RPMI7951 (cell line): Measurements from ENCODE around the gene ESYT1. TPM values are rescaled to one million over a fixed set of nuclear protein-coding genes. Genes with fewer than 3 reads are reported as not detected.
"Not testable (repeated sequence)": the region's sequence is repeated elsewhere in the genome, so short reads cannot be mapped to it uniquely, and the experiment has no call there.

ENCODE experiments used
- DNase-seq: peaks from one replicate; pipeline ENCODE4 v3.0.0-alpha.2; 2012; ENCODE audit warnings: low read depth
- total RNA-seq: library from RNA; depleted of rRNA; stranded (reverse); fragments of >200 nt; shearing (Covaris generic); gene quantifications from 2 replicates; pipeline ENCODE4 v1.2.3, GENCODE V29; 2014

ESYT1 gene
- total RNA-seq, 1 experiment from 2014 or later = 193 TPM

GRCh38 chr12:56104109-56104814 is 23.8 kb upstream of the ESYT1 start, which contains the start of gene PA2G4:
Gene PA2G4 (plus strand): TSS chr12:56104559. CDS start chr12:56104738, 179 bp downstream.
- peak; percentile 98 for DNase-seq

- DNase-seq = peak; percentile 10
Measured at GRCh38 chr12:56104815-56105608, 23.1 kb upstream of the ESYT1 start.

GRCh38 chr12:56105609-56105902 is 22.5 kb upstream of the ESYT1 start:
- DNase-seq = no peak

- DNase-seq = no peak
Measured at GRCh38 chr12:56107242-56107641, 20.8 kb upstream of the ESYT1 start.

GRCh38 chr12:56110571-56110970 is 17.5 kb upstream of the ESYT1 start:
- DNase-seq = no peak

GRCh38 chr12:56114084-56114483 is 14.0 kb upstream of the ESYT1 start:
- DNase-seq = no peak

- DNase-seq = peak; percentile 44
Measured at GRCh38 chr12:56115329-56115728, 12.7 kb upstream of the ESYT1 start.

GRCh38 chr12:56116267-56117081 is 11.6 kb upstream of the ESYT1 start, which contains the start of gene RPL41:
Gene RPL41 (plus strand): TSS chr12:56116633.
- peak; percentile 90 for DNase-seq

GRCh38 chr12:56117082-56117706 is 10.9 kb upstream of the ESYT1 start:
- not testable (repeated sequence) for DNase-seq

GRCh38 chr12:56117778-56118687 is 10.0 kb upstream of the ESYT1 start, which contains the start of gene ZC3H10:
Gene ZC3H10 (plus strand): TSS chr12:56118266. CDS start chr12:56120563, 2,297 bp downstream.
- DNase-seq = peak; percentile 98

- DNase-seq = no peak
Measured at GRCh38 chr12:56118688-56119357, 9.2 kb upstream of the ESYT1 start.

- DNase-seq = peak; percentile 83
Measured at GRCh38 chr12:56119361-56119796, 8.7 kb upstream of the ESYT1 start.

- DNase-seq = no peak
Measured at GRCh38 chr12:56120158-56120846, 7.8 kb upstream of the ESYT1 start.

- no peak for DNase-seq
Measured at GRCh38 chr12:56121204-56121870, 6.7 kb upstream of the ESYT1 start.

GRCh38 chr12:56122637-56123036 is 5.4 kb upstream of the ESYT1 start:
- DNase-seq = no peak

GRCh38 chr12:56124133-56124532 is 3.9 kb upstream of the ESYT1 start:
- DNase-seq = no peak

- DNase-seq = no peak
Measured at GRCh38 chr12:56126732-56127239, 1.3 kb upstream of the ESYT1 start.

- no peak for DNase-seq
Measured at GRCh38 chr12:56127485-56127887, 581 bp upstream of the ESYT1 start.
